GM19395 (cell line): ENCODE data around the gene SCTR.

Source experiments
- ATAC-seq: cut with Tn5 transposase; IDR thresholded peaks from one replicate; pipeline ENCODE4 v1.9.1; 2021; ENCODE audit warnings: mild to moderate bottlenecking, moderate library complexity; ENCODE audit not compliant: unreplicated experiment

SCTR gene

GRCh38 chr2:119523952-119524694, at the start of gene SCTR:
TSS of gene SCTR (minus strand) at chr2:119524483. CDS start at chr2:119524226, 257 bp downstream.
- ATAC-seq: no peak

- no peak for ATAC-seq
Observed at GRCh38 chr2:119567292-119567691, 43.0 kb upstream of the SCTR start.

DNA sequence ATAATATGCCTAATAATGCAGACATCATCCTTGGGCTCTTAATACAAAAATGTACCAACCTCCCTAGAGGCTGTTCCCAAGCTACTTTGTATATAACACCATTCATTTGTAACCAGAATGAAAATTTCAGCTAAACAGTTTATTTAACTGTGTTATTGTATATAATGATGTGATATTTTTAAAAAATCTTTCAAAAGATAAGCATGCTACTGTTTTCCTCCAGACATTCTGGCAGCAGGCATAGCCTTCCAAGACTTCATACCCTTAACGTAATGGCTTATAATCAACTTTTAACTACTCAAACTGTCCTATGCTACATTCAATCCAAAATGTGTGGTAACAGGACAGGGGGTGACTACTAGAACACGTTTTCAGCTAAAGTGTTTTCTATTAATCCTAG, 41.2 kb upstream of the SCTR start:
- no peak for ATAC-seq

DNA sequence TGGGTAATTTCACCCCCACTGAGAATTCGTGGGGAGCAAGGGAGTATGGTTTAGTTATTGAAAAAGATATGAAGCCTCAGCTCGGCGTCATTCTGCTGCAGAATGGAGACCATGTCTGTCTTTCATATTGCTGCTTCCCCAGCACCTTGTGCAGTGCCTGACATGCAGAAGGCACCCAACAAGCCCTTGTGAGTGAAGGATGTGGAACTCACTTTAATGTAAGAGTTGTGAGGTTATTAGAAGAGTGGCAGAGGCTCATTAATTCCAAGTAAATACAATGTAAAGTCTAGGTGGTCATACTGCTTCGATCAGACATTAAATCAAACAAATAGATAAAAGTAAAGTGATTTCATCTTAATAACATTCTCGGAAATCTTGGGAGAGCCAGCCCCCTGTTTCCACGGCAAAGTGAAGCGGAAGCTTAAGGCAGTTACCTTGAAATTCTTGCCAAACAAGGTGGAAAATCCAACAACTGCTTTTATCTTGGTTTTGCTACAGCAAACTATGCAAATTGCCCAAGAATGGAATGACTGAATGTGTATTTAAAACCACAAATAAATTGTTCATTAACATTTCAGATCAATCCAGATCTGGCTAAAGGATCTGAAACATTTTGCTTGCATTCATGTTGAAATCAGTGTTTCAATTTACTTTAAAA, 29.5 kb upstream of the SCTR start:
- ATAC-seq: no peak

- no peak for ATAC-seq
Observed at GRCh38 chr2:119552902-119553301, 28.6 kb upstream of the SCTR start.

DNA sequence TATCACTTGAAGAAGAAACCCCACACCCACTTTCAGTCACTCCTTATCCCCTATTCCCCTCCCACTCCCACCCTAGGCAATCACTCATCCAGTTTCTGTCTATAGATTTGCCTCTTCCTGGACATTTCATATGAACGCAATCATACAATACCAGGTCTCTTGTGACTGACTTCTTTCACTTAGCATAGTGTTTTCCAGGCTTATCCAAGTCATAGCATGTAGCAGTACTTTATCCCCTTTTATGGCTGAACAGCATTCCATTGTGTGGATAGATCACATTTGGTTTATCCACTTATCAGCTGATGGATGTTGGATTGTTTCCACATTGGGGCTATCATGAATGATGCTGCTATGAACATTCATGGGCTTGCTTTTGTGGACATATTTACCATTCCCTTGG, 26.6 kb upstream of the SCTR start:
- ATAC-seq: no peak

DNA sequence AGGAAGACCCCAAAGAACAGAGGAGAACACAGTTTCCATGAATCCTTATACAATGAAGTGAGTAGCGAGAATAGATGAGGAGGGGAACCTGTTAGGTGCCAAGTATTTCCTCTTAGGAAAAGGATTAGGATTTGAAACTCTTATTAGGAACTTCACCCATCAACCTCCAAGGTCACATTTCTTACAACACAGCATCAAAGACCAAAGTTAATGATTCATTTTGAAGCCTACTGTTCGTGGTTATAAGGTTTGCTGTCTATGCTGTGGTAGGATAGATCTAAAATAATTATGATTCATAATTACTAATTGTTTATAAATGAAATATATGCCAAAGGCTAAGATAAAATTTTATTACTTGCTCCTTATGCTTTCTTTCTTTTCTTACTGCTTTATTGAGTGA, 26.1 kb upstream of the SCTR start:
- ATAC-seq: no peak

DNA sequence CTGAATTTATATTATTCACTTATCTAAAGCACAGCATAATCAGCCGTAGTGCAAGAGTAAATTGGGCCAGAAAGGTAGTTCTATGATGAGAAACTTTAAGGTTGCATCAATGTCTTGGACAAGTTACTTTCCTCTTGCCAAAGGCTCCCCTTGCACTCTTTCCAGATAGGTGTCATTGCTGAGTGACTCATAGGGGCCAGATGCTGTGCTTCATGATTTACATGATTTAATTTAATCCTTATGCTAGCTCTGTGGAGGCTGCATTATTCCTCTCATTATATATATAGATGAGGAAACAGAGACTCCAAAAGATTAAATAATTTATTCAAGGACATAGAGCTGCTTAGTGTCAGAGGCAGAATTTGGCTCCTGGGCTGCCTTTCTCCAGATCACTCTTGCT, 25.0 kb upstream of the SCTR start:
- no peak for ATAC-seq

- no peak for ATAC-seq
Observed at GRCh38 chr2:119548516-119549120, 24.3 kb upstream of the SCTR start.

- ATAC-seq: no peak
Observed at GRCh38 chr2:119546447-119546767, 22.1 kb upstream of the SCTR start.

- no peak for ATAC-seq
Observed at GRCh38 chr2:119545754-119546446, 21.6 kb upstream of the SCTR start.

DNA sequence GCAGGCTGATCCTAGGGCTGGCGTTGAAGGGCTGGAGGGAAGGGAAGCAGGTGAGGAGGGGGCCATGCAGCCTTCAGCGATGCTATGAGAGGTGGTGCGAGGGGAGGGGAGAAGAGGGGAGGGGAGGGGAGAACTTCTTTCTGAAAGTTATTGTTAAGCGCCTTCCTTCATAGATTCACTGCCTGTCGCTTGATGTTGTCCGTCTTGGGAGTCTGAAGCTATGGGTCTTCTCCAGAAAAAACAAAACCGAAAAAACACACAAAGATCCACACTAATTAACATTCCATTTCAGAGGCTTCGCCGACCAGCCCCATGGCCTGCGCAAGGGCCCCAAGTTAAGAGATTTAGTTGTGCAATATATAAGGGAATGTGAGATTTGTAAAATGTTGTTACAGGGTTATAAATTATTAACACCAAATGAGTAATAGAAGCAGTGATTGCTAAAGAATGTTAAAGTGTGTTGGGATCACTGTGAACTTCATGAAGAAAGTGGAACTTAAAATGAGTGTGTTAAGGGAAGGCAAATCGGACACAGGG, 20.7 kb upstream of the SCTR start:
- no peak for ATAC-seq

GRCh38 chr2:119544075-119544938, 20.0 kb upstream of the SCTR start, which contains the start of gene CFAP221:
TSS of gene CFAP221 (plus strand) at chr2:119544449. CDS start at chr2:119546132, 1,683 bp downstream.
- peak; percentile 82 for ATAC-seq

DNA sequence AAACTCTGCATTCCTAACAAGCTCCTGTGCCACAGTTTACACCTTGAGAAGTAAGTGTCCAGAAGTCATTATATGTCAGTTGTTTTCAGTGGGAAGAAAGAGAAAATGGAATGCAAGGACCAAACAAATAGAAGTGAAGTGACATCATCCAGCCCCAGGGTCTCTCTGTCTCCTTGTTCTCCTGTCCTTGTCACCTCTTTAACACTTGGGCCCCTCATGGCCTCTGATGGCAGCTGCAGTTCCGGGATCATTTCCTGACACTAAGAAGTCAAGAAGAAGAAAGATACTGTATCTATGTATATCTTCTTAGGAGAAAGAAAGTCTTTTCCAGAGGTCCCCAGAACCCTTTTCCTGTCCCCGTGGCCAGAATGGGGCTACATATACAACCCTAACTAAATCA, 17.2 kb upstream of the SCTR start:
- ATAC-seq: no peak

DNA sequence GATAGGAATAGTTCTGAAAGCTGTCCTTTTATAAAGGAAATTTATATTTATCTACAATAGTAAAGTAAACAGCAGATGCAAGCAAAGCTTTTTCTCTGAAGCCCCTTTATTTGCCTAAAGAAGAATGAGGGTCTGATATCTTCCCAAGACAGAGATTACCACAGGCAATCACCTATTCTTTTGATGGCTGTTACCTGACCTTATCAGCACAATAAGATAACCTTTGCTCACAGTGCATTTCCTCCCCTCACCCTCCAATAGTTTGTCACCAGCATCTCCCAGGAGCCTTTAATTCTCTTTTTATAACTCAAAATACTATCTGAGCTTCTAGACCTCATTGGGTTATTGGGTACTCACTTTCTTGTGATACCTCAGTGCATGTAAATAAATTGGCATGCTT, 13.5 kb upstream of the SCTR start:
- no peak for ATAC-seq

GRCh38 chr2:119536707-119537106, 12.4 kb upstream of the SCTR start:
- no peak for ATAC-seq

GRCh38 chr2:119536211-119536610, 11.9 kb upstream of the SCTR start:
- ATAC-seq: no peak

GRCh38 chr2:119533560-119533959, 9.3 kb upstream of the SCTR start:
- no peak for ATAC-seq

DNA sequence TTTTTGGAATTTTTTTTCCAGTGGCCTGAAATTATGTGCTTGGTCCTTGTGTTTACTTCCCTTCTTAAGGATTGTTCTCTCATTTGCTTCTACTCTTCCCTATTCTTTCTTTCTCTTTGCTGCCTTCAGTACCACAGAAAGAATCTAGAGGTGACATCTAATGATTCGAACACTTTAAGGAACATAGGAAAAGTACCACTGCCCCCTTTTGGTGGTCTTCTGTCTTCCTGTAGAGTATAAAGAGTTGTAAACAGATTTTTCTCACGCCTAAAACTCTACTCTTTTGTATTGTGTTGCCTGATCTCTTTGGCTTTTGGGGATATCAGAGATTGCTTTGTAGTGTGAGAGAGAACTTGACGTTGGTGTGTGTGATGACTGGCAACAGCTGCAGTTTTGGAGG, 7.0 kb upstream of the SCTR start:
- no peak for ATAC-seq

GRCh38 chr2:119527999-119528398, 3.7 kb upstream of the SCTR start:
- ATAC-seq: no peak
